Measurements from ENCODE around the gene PRKACA. TPM values are rescaled to one million over a fixed set of nuclear protein-coding genes. Genes with fewer than 3 reads are reported as not detected.

PRKACA gene
- total RNA-seq, 1 experiment from 2014 or later, result 57.3 TPM

DNA sequence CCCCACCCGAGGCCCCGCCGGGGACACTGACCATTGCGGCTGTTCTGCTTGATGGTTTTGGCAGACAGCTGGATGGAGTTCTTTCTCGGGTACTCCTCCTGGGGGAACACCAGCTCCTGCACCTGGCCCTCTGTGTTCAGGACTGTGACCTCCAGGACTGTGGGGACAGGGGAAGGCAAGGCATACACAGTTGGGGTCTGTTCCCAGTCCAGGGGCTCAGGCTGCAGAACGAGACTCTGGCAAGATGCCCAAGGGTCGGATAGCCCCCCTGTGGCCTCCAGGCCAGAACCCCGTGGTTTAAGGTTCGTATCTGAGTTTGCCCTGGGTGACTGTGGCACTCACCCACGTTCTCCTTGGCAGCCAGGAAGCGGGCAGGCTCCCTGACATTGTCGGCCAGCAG lies 41.5 kb upstream of the PRKACA start:
- TF ChIP-seq, protein P1, sequence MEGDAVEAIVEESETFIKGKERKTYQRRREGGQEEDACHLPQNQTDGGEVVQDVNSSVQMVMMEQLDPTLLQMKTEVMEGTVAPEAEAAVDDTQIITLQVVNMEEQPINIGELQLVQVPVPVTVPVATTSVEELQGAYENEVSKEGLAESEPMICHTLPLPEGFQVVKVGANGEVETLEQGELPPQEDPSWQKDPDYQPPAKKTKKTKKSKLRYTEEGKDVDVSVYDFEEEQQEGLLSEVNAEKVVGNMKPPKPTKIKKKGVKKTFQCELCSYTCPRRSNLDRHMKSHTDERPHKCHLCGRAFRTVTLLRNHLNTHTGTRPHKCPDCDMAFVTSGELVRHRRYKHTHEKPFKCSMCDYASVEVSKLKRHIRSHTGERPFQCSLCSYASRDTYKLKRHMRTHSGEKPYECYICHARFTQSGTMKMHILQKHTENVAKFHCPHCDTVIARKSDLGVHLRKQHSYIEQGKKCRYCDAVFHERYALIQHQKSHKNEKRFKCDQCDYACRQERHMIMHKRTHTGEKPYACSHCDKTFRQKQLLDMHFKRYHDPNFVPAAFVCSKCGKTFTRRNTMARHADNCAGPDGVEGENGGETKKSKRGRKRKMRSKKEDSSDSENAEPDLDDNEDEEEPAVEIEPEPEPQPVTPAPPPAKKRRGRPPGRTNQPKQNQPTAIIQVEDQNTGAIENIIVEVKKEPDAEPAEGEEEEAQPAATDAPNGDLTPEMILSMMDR (IDR thresholded peaks at IDR 0.05; ENCODE audit: unreplicated experiment), result no peak
- CTCF ChIA-PET, result interaction anchor here (0.6 kb wide), 1 partner anchor 274 kb away, joined by 4 read pairs; no protein-coding TSS in a partner anchor
- no peak overlapping the region for H3K27ac Mint-ChIP-seq (ENCODE audit: unreplicated experiment)
- H3K4me1 Mint-ChIP-seq (ENCODE audit: low read depth, unreplicated experiment), result no peaks in the 10 kb centered on the region
- no peaks in the 10 kb centered on the region for H3K27me3 Mint-ChIP-seq (ENCODE audit: unreplicated experiment)
- no peaks in the 10 kb centered on the region for H3K36me3 Mint-ChIP-seq (ENCODE audit: insufficient read depth, unreplicated experiment)
- no peak overlapping the region for H3K4me3 Mint-ChIP-seq (ENCODE audit: low read depth, unreplicated experiment)
- intact Hi-C loops (cut with micrococcal nuclease; ENCODE audit: unreplicated experiment), result no loop called here
- no TSS peak for BruUV-seq (replicated peaks)
- no peak for DNase-seq
- no peaks in the 10 kb centered on the region for H3K9me3 Mint-ChIP-seq (ENCODE audit: low read depth, unreplicated experiment)

DNA sequence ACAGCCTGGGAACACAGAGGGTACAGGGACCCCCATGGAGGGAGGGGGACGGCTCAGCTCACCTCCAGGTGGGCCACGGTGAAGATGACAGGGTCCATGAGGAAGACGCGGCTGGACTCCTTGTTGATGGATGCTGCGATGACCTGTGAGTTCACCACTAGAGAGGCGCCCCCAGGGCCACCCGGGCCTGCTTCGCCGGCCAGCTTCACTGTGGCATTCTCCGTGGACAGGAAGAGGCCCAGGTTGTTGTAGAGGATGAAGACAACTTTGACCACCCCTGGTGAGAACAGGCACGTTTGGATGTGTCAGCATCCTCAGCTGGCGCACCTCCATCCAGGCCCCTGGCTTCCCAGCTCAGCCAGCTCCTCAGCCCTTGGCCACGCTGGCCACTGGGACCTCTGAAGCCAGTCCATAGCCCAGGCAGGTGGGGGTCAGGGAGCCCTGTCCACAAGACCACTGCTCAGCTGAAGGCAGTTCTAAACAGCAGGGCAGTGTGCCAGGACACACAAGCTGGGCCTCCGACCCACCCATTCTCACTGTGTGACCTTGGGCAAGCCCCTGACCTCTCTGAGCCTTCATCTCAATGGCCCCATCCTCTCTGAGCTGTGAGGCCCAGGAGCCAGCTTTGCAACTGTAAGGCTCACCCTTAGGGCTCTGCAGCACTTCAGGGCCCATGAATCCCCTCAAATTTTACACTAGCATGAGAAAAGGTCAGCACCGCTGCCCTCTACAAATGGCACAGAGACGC lies 40.9 kb upstream of the PRKACA start:
- CTCF ChIA-PET, result interaction anchor here (0.5 kb wide), 1 partner anchor 427 kb away, joined by 3 read pairs; no protein-coding TSS in a partner anchor
- intact Hi-C loops (cut with micrococcal nuclease; ENCODE audit: unreplicated experiment), result no loop called here
- no peak for DNase-seq
- TF ChIP-seq, protein P1 (IDR thresholded peaks at IDR 0.05; ENCODE audit: unreplicated experiment), result no peak
- no peak overlapping the region for H3K27ac Mint-ChIP-seq (ENCODE audit: unreplicated experiment)
- no peaks in the 10 kb centered on the region for H3K36me3 Mint-ChIP-seq (ENCODE audit: insufficient read depth, unreplicated experiment)
- no peaks in the 10 kb centered on the region for H3K4me1 Mint-ChIP-seq (ENCODE audit: low read depth, unreplicated experiment)
- no peaks in the 10 kb centered on the region for H3K27me3 Mint-ChIP-seq (ENCODE audit: unreplicated experiment)
- H3K9me3 Mint-ChIP-seq (ENCODE audit: low read depth, unreplicated experiment), result no peaks in the 10 kb centered on the region
- no peak overlapping the region for H3K4me3 Mint-ChIP-seq (ENCODE audit: low read depth, unreplicated experiment)
- no TSS peak for BruUV-seq (replicated peaks)

DNA sequence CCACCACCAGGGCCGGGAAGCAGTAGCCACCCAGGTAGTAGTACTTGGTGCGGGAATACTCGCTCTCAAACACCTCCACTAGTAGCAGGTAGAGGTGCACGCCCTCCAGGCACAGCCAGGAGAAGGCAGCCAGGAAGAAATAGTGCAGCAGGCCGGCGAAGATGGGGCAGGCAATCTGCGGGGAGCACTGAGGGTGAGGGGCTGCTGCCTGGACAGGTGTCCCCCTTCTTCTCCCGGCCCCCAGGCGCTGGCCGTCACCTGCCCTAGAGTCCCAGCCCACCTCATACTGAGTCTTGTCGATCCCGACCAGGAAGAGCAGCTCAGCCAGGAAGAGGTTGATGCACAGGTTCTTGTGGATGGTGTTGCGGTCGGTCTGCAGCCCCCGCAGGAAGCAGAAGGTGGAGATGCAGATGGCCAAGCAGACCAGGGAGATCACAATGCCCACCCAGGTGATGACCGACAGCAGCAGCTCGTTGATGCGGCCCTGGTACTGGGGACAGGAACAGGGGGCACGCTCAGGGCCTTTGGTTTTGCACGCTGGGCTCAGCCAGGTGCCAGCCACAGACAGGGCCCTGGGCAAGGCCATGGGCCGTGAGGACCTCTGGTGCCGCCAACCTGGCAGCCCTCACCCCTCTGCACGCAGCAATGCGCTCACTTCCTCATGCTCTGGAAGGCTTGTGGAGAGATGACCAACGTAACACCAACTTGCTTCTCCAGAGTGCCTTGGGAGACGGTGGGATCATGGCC lies 39.6 kb upstream of the PRKACA start:
- H3K27me3 Mint-ChIP-seq (ENCODE audit: unreplicated experiment), result no peaks in the 10 kb centered on the region
- DNase-seq, result no peak
- TF ChIP-seq, protein P1 (IDR thresholded peaks at IDR 0.05; ENCODE audit: unreplicated experiment), result no peak
- no peaks in the 10 kb centered on the region for H3K36me3 Mint-ChIP-seq (ENCODE audit: insufficient read depth, unreplicated experiment)
- H3K9me3 Mint-ChIP-seq (ENCODE audit: low read depth, unreplicated experiment), result no peaks in the 10 kb centered on the region
- BruUV-seq (replicated peaks), result no TSS peak
- H3K27ac Mint-ChIP-seq (ENCODE audit: unreplicated experiment), result no peak overlapping the region
- intact Hi-C loops (cut with micrococcal nuclease; ENCODE audit: unreplicated experiment), result no loop called here
- no peaks in the 10 kb centered on the region for H3K4me1 Mint-ChIP-seq (ENCODE audit: low read depth, unreplicated experiment)
- CTCF ChIA-PET, result no interaction called here
- H3K4me3 Mint-ChIP-seq (ENCODE audit: low read depth, unreplicated experiment), result no peak overlapping the region

DNA sequence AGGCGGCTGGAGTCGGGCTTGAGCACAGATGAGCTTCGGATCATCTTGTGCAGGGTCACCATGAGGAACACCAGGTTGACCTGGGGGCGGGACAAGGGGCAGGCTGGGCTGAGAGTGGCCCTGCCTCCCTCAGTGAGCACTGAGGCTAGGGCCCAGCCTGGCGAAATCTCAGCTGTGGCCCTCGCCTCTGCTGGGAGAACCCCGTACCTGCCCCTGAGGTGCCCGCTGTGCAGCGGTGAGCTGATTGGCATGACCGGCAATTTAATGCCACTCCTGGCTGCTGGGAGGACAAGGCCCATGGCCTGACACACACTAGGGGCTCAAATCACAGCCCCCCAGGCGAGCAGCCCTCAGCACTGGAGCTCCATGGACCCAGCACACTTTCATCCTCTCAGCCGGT lies 38.6 kb upstream of the PRKACA start:
- H3K27me3 Mint-ChIP-seq (ENCODE audit: unreplicated experiment), result no peaks in the 10 kb centered on the region
- CTCF ChIA-PET, result interaction anchor here (0.6 kb wide), 1 partner anchor 418 kb away, joined by 4 read pairs; no protein-coding TSS in a partner anchor
- intact Hi-C loops (cut with micrococcal nuclease; ENCODE audit: unreplicated experiment), result no loop called here
- no peak overlapping the region for H3K27ac Mint-ChIP-seq (ENCODE audit: unreplicated experiment)
- H3K4me1 Mint-ChIP-seq (ENCODE audit: low read depth, unreplicated experiment), result no peaks in the 10 kb centered on the region
- TF ChIP-seq, protein P1 (IDR thresholded peaks at IDR 0.05; ENCODE audit: unreplicated experiment), result no peak
- no peaks in the 10 kb centered on the region for H3K9me3 Mint-ChIP-seq (ENCODE audit: low read depth, unreplicated experiment)
- no peak for DNase-seq
- H3K4me3 Mint-ChIP-seq (ENCODE audit: low read depth, unreplicated experiment), result no peak overlapping the region
- H3K36me3 Mint-ChIP-seq (ENCODE audit: insufficient read depth, unreplicated experiment), result no peaks in the 10 kb centered on the region
- no TSS peak for BruUV-seq (replicated peaks)
